ENCODE data around the gene LRG1.

The LRG1 gene, protein sequence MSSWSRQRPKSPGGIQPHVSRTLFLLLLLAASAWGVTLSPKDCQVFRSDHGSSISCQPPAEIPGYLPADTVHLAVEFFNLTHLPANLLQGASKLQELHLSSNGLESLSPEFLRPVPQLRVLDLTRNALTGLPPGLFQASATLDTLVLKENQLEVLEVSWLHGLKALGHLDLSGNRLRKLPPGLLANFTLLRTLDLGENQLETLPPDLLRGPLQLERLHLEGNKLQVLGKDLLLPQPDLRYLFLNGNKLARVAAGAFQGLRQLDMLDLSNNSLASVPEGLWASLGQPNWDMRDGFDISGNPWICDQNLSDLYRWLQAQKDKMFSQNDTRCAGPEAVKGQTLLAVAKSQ

GRCh38 chr19:4539693-4540581, at the start of gene LRG1:
Gene LRG1 (minus strand): TSS chr19:4540036. CDS start chr19:4540013, 23 bp downstream.
- ChIA-PET CTCF (interaction anchor here (1.3 to 4.8 kb wide), 3 partner anchors 15 to 95 kb away, joined by 3 to 35 read pairs (median 4); no protein-coding TSS in a partner anchor), POLR2A (no interaction called here)
- no peak for TF ChIP-seq CTCF (IDR thresholded peaks at IDR 0.05; ENCODE audit: control extremely low read depth, extremely low read depth, low read depth, missing control alignments)
- peak; percentile 77 for DNase-seq (ENCODE audit: extremely low spot score)

DNA sequence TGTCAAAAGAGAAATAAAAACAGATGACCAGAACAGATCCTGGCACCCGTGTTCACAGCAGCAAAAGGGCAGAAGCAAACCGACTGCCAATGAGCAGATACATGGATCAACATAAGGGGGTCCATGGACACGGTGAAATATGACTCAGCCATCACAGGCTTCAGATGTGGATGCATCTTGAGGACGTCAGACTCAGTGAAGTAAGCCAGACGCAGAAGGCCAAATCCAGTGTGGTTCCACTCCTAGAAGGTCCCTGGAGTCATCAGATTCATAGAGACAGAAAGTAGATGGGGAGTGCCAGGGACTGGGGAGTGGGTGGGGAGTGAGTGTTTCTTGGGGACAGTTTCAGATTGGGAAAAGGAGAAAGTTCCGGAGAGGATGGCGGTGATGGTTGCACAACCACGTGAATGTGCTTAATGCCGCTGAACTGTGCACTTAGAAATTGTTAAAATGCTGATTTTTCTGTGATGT, 48.5 kb upstream of the LRG1 start:
- ChIA-PET POLR2A (no interaction called here), CTCF (interaction anchor here (1.2 to 5.2 kb wide), 4 partner anchors 21 to 63 kb away, joined by 3 to 34 read pairs (median 8); no protein-coding TSS in a partner anchor)
- DNase-seq (ENCODE audit: extremely low spot score), result no peak
- TF ChIP-seq CTCF (IDR thresholded peaks at IDR 0.05; ENCODE audit: control extremely low read depth, extremely low read depth, low read depth, missing control alignments), result no peak

DNA sequence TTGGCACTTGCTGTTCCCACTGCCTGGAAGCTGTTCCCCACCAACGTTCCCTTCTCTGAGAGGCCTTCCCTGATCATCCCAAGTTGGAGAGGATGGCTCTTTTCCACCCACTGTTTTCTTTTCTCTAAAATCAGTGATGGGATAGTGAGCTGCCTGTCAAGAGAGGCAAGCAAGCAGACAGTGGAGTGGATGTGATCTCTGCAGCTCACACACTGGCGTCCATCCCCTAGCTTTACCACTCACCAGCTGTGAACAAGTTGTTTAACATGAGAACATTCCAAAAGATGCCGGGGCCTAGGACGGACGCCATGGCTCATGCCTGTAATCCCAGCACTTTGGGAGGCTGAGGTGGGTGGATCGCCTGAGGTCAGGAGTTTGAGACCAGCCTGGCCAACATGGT, 47.7 kb upstream of the LRG1 start:
- no peak for TF ChIP-seq CTCF (IDR thresholded peaks at IDR 0.05; ENCODE audit: control extremely low read depth, extremely low read depth, low read depth, missing control alignments)
- POLR2A ChIA-PET, result no interaction called here
- CTCF ChIA-PET, result interaction anchor here (1.1 to 5.2 kb wide), 6 partner anchors 11 to 63 kb away, joined by 3 to 34 read pairs (median 4); partner anchors contain the start of gene SEMA6B
- DNase-seq (ENCODE audit: extremely low spot score), result no peak

DNA sequence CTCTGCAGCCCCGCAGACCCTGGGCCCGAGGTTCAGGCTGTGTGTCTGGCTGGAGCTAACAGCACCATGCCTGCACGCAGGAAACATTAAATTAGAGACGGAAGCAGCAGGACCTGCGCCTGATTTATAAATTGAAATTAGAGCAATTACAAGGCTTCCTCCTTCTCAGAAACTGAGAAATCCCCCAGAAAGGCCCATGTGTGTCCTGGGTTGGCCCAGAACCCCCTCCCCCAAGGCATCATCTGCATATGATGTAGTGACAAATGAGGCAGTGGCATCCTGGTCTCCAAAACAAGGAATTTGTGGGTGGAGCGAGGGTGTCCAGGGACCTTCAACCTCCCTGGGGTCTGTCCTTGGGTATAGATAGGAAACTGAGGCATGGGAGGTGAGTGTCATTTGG, 46.9 kb upstream of the LRG1 start:
- TF ChIP-seq CTCF (IDR thresholded peaks at IDR 0.05; ENCODE audit: control extremely low read depth, extremely low read depth, low read depth, missing control alignments), result no peak
- ChIA-PET CTCF (interaction anchor here (1.1 to 5.2 kb wide), 5 partner anchors 11 to 62 kb away, joined by 3 to 34 read pairs (median 6); partner anchors contain the start of gene SEMA6B), POLR2A (no interaction called here)

DNA sequence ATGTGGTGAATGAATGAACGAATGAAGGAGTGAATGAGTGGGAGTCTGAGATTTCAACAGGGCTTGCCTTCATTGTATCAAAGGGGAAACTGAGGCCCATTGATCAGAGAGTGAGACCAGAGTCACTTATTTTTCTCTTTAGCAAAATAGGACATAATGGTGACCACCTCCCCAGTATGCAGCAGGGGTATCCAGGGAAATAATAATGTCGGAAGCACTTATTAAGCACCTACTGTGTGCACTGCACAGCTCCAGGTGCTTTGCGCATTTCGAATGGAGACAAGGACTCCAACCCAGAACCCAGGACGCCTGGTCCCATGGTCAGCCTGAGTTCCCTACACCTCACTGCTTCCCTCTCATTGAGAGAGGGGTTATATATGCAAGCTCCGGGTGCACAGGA, 46.4 kb upstream of the LRG1 start:
- ChIA-PET POLR2A (no interaction called here), CTCF (interaction anchor here (1.3 to 5.2 kb wide), 3 partner anchors 10 to 50 kb away, joined by 6 to 34 read pairs (median 6); no protein-coding TSS in a partner anchor)
- TF ChIP-seq CTCF (IDR thresholded peaks at IDR 0.05; ENCODE audit: control extremely low read depth, extremely low read depth, low read depth, missing control alignments), result no peak
- no peak for DNase-seq (ENCODE audit: extremely low spot score)

More for the DNA sequence above, 46.9 kb upstream of the LRG1 start:
- no peak for DNase-seq (ENCODE audit: extremely low spot score)

DNA sequence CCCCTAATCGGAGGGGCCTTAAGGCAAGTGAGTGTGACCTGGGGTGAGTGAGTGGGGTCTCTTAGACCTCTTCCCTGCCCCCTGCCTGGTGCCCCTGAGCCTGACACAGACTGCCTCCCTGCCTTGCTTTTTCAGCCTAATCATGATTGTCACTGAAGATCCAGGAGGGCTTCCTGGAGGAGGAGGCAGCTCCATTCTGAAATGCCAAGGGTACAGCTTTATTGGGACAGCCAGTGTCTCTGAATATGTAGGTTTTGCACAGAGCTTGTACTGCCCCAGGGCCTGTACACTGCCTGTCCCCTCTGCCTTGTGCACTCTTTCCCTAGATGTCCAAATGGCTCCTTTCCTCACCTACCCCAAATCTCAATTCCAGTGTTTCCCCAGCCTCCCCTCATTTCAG, 45.7 kb upstream of the LRG1 start:
- ChIA-PET CTCF (interaction anchor here (1.3 to 5.2 kb wide), 6 partner anchors 9 to 51 kb away, joined by 5 to 34 read pairs (median 6); no protein-coding TSS in a partner anchor), POLR2A (no interaction called here)
- TF ChIP-seq CTCF (IDR thresholded peaks at IDR 0.05; ENCODE audit: control extremely low read depth, extremely low read depth, low read depth, missing control alignments), result no peak
- DNase-seq (ENCODE audit: extremely low spot score), result no peak
